Ovary (tissue), 3 donors: ENCODE data around the gene TNKS1BP1.

Source experiments
- EP300 ChIP-seq: sonication (generic); formaldehyde crosslinking; IDR thresholded peaks from one replicate; pipeline ENCODE4 v1.6.1; 2017; ENCODE audit warnings: antibody characterized with exemption
- TF ChIP-seq, protein P1 (sequence below), 3 donors: fragments of 450-650 bp in 2 of 3; fragments of 200-600 bp in 1 of 3; IDR thresholded peaks; one replicate each; pipeline versions ENCODE4 v1.5.1 to v1.8.0; 2016 to 2022; ENCODE audit warnings: antibody characterized with exemption in 3 of 3, mild to moderate bottlenecking in 1 of 3
- donor health status: DM: no; HTN: no; CAD: no.

DNA sequence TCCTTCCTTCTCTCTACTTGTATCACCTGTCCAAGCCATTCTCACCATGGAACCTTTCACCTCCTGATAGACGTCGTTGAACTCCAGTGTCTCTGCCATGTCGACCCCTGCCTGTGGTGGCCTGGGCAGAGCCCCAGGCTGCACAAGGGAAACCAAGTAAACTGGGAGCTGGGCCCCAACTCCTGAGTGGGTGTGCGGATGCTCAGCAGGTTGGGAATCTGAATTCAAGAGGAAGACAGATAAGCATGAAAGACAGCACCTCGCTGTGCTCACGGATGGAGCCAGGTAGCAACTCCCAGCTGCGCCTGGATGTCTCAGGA lies 10.2 kb upstream of the TNKS1BP1 start:
- no peak for TF ChIP-seq EP300
- TF ChIP-seq, protein P1, sequence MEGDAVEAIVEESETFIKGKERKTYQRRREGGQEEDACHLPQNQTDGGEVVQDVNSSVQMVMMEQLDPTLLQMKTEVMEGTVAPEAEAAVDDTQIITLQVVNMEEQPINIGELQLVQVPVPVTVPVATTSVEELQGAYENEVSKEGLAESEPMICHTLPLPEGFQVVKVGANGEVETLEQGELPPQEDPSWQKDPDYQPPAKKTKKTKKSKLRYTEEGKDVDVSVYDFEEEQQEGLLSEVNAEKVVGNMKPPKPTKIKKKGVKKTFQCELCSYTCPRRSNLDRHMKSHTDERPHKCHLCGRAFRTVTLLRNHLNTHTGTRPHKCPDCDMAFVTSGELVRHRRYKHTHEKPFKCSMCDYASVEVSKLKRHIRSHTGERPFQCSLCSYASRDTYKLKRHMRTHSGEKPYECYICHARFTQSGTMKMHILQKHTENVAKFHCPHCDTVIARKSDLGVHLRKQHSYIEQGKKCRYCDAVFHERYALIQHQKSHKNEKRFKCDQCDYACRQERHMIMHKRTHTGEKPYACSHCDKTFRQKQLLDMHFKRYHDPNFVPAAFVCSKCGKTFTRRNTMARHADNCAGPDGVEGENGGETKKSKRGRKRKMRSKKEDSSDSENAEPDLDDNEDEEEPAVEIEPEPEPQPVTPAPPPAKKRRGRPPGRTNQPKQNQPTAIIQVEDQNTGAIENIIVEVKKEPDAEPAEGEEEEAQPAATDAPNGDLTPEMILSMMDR (IDR thresholded peaks at IDR 0.05): no peak
